ENCODE results near the gene FLACC1.
"Not testable (repeated sequence)": the region's sequence is repeated elsewhere in the genome, so short reads cannot be mapped to it uniquely, and the experiment has no call there.

The FLACC1 gene

DNA sequence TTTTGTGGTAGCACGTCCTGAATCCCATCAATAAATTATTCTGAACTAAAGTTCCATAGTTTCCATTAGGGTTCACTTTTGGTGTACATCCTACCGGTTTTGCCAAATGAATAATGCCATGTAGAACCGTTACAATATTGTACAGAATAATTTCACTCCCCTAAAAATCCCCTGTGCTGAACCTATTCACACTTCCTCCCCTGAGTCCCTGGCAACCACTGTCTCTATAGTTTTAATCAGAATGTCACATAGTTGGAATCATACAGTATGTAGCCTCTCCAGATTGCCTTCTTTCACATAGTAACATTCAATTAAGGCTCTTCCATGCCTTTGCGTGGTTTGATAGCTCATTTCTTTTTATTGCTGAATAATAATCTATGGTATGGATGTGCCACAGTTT lies 106.4 kb downstream of the FLACC1 start:
- DNase-seq: no peak

DNA sequence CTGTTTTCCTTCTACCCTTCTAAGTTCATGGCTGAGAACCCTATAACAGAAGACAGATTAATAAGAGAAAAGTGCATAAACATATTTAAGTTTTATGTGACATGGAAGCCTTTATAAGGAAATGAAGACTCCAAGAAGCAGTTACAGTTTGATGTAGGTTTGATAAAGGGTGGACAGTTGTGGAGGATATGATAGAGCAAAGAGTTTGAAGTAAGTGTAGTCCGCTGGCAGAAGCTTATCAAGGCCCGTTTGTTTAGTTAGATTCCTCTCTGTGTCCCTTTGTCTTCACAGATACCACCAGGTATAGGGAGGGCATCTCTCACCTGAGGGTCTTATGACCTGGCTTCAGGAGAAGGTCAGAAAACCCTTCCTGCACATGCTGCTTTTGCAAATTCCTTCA lies 107.3 kb downstream of the FLACC1 start:
- no peak for DNase-seq

DNA sequence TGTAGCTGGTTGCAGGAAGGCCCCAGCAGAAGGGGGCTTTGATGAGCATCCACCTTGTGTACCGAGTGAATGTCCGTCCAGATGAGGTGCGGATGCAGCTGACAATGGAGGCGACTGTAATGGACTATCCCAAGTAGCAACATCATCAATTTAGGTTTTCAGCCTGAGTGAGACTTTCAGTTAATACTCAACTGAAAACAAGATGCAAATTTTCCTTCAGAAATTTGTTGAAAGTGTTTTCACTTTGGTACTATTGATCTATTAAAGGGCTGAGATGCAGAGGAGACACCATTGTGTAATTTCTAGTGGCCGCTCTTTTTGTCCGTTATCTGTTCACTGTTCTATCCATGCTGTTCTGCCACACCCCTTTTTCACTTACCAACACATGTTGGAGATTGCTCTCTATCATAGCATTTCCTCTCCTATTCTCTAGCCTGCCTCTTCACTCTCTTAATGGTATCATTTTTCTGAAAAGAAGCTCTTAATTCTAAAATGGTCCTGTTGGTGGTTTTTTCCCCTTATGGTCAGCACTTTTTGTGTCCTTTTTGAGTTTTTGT lies 108.8 kb downstream of the FLACC1 start:
- DNase-seq: no peak

DNA sequence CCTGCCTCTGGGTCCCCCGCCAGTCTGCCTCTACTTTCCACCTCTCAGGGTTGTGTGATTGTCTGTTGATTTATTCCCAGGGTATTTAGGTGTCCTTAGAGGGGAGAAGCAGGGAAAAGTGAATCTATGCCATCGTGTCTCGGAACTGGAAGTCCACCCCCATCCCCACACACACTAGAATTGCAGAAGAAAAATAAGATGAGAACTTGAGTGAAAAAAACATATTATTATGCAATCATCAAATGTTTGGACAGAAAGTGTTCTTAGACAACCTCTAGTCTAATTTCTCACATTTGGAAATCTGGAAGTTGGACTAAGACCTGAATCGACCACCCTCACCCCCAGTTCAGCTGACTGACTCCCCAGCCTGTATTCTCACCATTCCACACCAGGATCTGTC lies 110.9 kb downstream of the FLACC1 start:
- no peak for DNase-seq

DNA sequence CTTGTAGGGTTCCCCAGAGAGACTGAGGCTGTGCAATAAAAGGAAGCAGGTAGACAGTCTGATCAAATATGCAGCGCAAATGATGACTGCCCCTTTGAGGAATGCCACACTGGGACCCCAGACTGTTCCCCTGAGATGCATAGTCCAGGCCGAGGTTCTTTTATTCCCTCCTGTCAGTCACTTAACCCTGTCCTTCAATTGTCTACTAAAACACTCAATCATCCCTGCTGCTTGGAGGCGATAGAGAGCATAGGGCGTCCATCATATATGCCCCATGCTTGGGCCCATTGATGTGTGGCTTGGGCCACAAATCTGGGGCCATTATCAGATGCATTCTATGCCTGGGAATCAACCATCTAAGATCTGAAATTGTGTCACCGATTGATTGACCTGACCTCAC lies 112.3 kb downstream of the FLACC1 start:
- DNase-seq: no peak

GRCh38 chr2:201242571-201243277 lies 114.4 kb downstream of the FLACC1 start:
- DNase-seq: no peak

GRCh38 chr2:201239167-201239935 lies 117.8 kb downstream of the FLACC1 start:
- not testable (repeated sequence) for DNase-seq
